ENCODE data around the gene OR2D3.
"Not testable (repeated sequence)": the region's sequence is repeated elsewhere in the genome, so short reads cannot be mapped to it uniquely, and the experiment has no call there.

OR2D3 gene, protein sequence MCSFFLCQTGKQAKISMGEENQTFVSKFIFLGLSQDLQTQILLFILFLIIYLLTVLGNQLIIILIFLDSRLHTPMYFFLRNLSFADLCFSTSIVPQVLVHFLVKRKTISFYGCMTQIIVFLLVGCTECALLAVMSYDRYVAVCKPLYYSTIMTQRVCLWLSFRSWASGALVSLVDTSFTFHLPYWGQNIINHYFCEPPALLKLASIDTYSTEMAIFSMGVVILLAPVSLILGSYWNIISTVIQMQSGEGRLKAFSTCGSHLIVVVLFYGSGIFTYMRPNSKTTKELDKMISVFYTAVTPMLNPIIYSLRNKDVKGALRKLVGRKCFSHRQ

GRCh38 chr11:6920702-6921101, at the start of gene OR2D3:
Gene OR2D3, plus strand, starts transcription at chr11:6921002. Its CDS starts 0 bp downstream, at chr11:6921002.
- DNase-seq (ENCODE audit: low spot score) = no peak

- no peak for DNase-seq (ENCODE audit: low spot score)
Observed at GRCh38 chr11:6871278-6871677, 49.5 kb upstream of the OR2D3 start.

- DNase-seq (ENCODE audit: low spot score) = no peak
Observed at GRCh38 chr11:6875761-6876160, 45.0 kb upstream of the OR2D3 start.

- DNase-seq (ENCODE audit: low spot score) = no peak
Observed at GRCh38 chr11:6876325-6876724, 44.5 kb upstream of the OR2D3 start, which contains the start of gene OR10A4. Gene OR10A4, plus strand, starts transcription at chr11:6876625. Its CDS starts 23 bp downstream, at chr11:6876648.

DNA sequence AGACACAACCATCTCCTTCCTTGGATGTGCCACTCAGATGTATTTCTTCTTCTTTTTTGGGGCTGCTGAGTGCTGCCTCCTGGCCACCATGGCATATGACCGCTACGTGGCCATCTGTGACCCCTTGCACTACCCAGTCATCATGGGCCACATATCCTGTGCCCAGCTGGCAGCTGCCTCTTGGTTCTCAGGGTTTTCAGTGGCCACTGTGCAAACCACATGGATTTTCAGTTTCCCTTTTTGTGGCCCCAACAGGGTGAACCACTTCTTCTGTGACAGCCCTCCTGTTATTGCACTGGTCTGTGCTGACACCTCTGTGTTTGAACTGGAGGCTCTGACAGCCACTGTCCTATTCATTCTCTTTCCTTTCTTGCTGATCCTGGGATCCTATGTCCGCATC, 43.9 kb upstream of the OR2D3 start:
- DNase-seq (ENCODE audit: low spot score) = no peak

GRCh38 chr11:6882751-6883150, 38.1 kb upstream of the OR2D3 start:
- DNase-seq (ENCODE audit: low spot score) = no peak

GRCh38 chr11:6887711-6888110, 33.1 kb upstream of the OR2D3 start:
- DNase-seq (ENCODE audit: low spot score) = not testable (repeated sequence)

DNA sequence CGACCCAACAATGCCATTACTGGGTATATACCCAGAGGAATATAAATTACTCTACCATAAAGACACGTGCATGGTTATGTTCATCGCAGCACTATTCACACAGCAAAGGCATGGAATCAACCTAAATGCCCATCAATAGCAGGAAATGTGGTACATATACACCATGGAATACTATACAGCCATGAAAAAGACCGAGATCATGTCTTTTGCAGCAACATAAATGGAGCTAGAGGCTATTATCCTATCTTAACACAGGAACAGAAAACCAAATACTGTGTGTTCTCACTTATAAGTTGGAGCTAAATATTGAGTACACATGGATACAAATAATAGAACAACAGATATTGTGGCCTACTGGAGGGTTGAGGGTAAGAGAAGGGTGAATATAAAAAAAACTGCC, 32.0 kb upstream of the OR2D3 start:
- DNase-seq (ENCODE audit: low spot score) = no peak

- DNase-seq (ENCODE audit: low spot score) = no peak
Observed at GRCh38 chr11:6889835-6890234, 31.0 kb upstream of the OR2D3 start.

DNA sequence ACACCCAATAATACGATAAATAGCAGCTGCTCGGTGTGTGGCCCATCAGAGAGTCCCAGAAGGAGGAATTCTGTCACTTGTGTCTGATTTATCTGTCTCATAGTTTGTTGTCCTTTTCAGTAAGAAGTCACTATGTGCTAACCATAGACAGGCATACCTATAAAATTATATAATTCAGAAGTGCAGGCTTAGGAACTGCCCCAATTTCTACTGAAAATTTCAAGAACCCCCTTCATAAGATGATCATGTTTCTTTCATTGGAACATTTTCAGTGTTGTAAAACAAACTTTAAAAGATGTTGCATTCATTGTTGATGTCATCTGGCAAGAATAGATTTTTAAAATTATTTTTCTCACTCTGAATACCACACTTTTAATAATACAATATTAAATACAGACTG, 28.4 kb upstream of the OR2D3 start, which contains the start of gene OR2D2:
TSS of gene OR2D2 (minus strand) at position 101 of the 400 bp plus-strand sequence. CDS start at position 101, 0 bp downstream.
- no peak for DNase-seq (ENCODE audit: low spot score)

DNA sequence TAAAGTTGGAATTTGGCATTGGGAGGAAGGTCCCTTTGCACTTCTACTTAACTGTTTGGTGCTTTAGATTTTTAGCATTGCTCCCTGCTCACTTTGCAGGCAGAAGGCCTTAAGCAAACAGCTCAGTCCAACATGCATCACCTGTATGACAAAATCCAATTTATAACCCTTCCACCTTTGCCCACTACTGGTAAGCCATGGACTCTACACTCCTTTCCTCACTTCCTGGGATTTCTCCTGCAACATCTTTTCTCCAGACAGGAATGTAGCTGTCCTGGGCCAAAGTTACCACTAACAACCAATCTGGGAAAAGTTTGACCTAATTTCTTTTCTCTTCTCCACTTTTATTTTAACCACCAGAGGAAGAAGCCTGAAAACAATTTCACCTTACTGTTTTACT, 26.7 kb upstream of the OR2D3 start:
- DNase-seq (ENCODE audit: low spot score) = no peak

- no peak for DNase-seq (ENCODE audit: low spot score)
Observed at GRCh38 chr11:6895010-6895409, 25.8 kb upstream of the OR2D3 start.

- DNase-seq (ENCODE audit: low spot score) = no peak
Observed at GRCh38 chr11:6898911-6899310, 21.9 kb upstream of the OR2D3 start.

DNA sequence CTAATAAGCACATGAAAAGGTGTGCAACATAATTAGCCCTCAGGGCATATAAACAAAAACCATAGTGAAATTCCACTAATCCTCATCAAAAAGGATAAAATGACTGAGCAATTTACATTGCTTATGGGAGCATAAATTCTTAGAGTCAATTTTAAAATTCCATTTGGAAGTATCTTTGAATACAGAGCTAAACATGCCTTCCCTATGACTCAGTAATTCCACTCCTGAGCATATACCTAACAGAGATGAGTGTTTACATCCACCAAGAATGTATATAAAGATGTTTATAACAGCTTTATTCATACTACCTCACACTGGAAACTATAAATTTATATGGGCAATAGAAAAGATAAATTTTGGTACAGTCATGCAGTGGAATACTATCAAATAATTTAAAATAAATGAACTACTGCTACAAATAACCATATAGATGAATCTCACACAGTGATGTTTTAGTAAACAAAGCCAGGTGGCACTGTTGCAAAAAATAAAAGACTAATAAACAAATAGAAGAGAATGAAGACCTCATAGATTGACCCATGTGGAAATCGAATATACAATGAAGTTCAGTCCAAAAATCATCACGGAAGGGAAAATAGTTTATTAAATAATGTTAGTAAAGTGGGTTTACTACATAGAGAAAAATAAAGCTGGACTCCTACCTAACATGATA, 20.3 kb upstream of the OR2D3 start:
- DNase-seq (ENCODE audit: low spot score) = no peak

DNA sequence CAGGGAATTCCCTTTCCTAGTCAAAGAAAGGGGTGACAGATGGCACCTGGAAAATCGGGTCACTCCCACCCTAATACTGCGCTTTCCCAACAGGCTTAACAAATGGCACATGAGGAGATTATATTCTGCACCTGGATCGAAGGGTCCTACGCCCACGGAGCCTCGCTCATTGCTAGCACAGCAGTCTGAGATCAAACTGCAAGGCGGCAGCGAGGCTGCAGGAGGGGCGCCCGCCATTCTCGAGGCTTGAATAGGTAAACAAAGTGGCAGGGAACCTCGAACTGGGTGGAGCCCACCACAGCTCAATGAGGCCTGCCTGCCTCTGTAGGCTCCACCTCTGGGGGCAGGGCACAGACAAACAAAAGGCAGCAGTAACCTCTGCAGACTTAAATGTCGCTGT, 16.0 kb upstream of the OR2D3 start:
- DNase-seq (ENCODE audit: low spot score) = not testable (repeated sequence)

GRCh38 chr11:6911378-6911777, 9.4 kb upstream of the OR2D3 start:
- DNase-seq (ENCODE audit: low spot score) = no peak

DNA sequence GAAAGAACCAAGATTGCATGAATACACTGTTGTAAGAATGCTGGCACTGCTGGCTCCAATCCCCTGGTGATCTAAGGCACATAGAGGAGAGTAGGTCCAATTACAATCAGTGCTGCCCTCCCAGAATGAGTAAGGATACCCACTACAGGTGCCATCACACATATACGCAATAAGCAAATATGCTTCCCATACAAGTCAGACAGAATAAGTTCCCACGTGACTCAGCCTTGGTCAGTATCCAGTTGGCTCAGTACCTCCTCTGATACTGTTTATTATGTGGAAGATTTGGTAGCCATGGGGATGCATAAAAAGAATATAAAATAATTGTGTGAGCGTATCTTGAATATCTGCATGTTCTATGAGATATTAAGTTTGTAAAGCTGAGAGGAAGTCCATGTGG, 8.9 kb upstream of the OR2D3 start:
- DNase-seq (ENCODE audit: low spot score) = no peak

DNA sequence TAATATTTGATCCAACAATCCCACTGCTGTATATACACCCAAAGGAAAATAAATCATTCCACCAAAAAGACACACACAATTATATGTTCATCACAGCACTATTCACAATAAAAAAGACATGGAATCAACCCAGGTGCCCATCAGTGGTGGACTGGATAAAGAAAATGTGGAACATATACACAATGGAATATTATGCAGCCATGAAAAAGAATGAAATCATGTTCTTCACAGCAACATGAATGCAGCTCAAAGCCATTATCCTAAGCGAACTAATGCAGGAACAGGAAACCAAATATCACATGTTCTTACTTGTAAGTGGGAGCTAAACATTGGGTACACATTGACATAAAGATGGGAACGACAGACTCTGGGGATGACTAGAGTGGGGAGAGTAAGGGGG, 1.1 kb upstream of the OR2D3 start:
- no peak for DNase-seq (ENCODE audit: low spot score)

- no peak for DNase-seq (ENCODE audit: low spot score)
Observed at GRCh38 chr11:6925007-6925577, 4.3 kb downstream of the OR2D3 start.

DNA sequence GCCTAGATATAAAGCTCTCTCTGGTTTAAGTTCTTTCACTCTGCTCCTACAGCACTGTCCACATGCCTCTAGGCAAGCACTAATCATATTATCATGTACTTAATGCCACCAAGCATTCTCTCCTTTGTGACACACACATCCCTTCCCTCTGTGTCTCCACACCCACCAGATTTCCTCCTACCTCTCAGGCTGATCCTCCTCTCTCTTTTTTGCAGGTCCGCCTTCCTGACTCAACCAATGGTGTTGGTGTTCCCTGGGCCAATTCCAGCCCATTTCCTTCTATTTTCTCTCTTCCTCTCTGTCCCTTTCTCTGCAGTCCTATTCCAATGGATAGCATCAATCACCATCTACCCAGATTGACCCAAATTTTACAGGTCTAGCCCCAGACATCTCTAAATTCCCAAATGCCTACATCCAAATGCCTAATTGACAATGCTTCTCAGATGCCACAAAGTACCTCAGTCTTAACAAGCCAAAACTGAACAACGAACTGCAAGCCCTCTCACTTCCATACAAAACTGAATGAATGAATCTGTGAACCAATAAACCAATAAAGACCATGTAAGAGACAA, 4.9 kb downstream of the OR2D3 start:
- DNase-seq (ENCODE audit: low spot score) = no peak

GRCh38 chr11:6926208-6927029, 5.6 kb downstream of the OR2D3 start, which contains the start of gene ZNF215:
Gene ZNF215, plus strand, starts transcription at chr11:6926426. Its CDS starts 5,847 bp downstream, at chr11:6932273.
- DNase-seq (ENCODE audit: low spot score) = peak; percentile 22

Measured in D341Med (cell line).